ENCODE measurements around the gene ZFP82. TPM values are rescaled to one million over a fixed set of nuclear protein-coding genes. Genes with fewer than 3 reads are reported as not detected.

Gene ZFP82
- 5.9 and 6.7 TPM in 2 replicates for polyA plus RNA-seq (2011; rRNA removed)
- 0.91 and 1.2 TPM in 2 replicates for polyA plus RNA-seq (2012; cell fraction: cytosol; rRNA removed)
- polyA plus RNA-seq (2012; cell fraction: nucleus; rRNA removed): 0.66 and 1.2 TPM in 2 replicates
- polyA plus RNA-seq (2017; fragmentation: RNase III; extraction: RNeasy Plus Mini Kit Qiagen cat#74134 plus additional on column Dnase treatment): 3.1 to 3.7 TPM (median 3.7 TPM) in 3 replicates
- 4.1 and 4.2 TPM in 2 replicates for polyA minus RNA-seq (2011; rRNA and poly(A)+ RNA removed)

GRCh38 chr19:36418287-36419001 is at the start of gene ZFP82:
TSS of gene ZFP82 (minus strand) at chr19:36418644. CDS start at chr19:36409789, 8,855 bp downstream.
- ChIA-PET CTCF (interaction anchor here (0.6 to 1.0 kb wide), 2 partner anchors 14 to 24 kb away, joined by 3 to 4 read pairs; no protein-coding TSS in a partner anchor), POLR2A (no interaction called here)
- ATAC-seq (peak; percentile 87 to 97), DNase-seq (ENCODE audit: low read depth in 1 of 2, low spot score in 1 of 2) (peak; percentile 63 to 89), FAIRE-seq (no peak)
- Histone ChIP-seq H3K4me1 (no peaks in the 10 kb centered on the region), H3K4me2 (peak within 1 kb of the TSS; percentile 74), H3K4me3 (peak within 1 kb of the TSS; percentile 66), H3K27ac (peak within 1 kb of the TSS; percentile 80 to 82), H3K9me3 (peaks cover 99% of the 10 kb centered on the region)
- no peak for TF ChIP-seq NR3C1 (IDR thresholded peaks at IDR 0.05)
- no peak; the same call in 1 of the 2 replicates for TF ChIP-seq FOXS1 (CRISPR knock-in tag; IDR thresholded peaks at IDR 0.05)
- 0 out of 2 replicates have a peak, but pooled peaks have one; percentile 73 for TF ChIP-seq E2F6 (IDR thresholded peaks at IDR 0.05; ENCODE audit: borderline replicate concordance, low read depth)
- peak; percentile 91; the same call in 1 of the 2 replicates for TF ChIP-seq MAX (IDR thresholded peaks at IDR 0.05)
- no peak; the same call in 1 of the 2 replicates for TF ChIP-seq TP53 (CRISPR knock-in tag; IDR thresholded peaks at IDR 0.05)
- TF ChIP-seq HOXB13 (CRISPR knock-in tag; IDR thresholded peaks at IDR 0.05; ENCODE audit: low read depth): peak; percentile 52; the same call in 1 of the 2 replicates
- no peak for TF ChIP-seq HEYL (CRISPR knock-in tag; IDR thresholded peaks at IDR 0.05)
- TF ChIP-seq POLR2A (IDR thresholded peaks at IDR 0.05; ENCODE audit: low read length): peak; percentile 59
- TF ChIP-seq ZNF302 (CRISPR knock-in tag; IDR thresholded peaks at IDR 0.05): no peak
- TF ChIP-seq FOSL2 (IDR thresholded peaks at IDR 0.05): no peak
- TF ChIP-seq FOSL2 (CRISPR knock-in tag; IDR thresholded peaks at IDR 0.05): no peak
- TF ChIP-seq PHF8 (IDR thresholded peaks at IDR 0.05; ENCODE audit: borderline replicate concordance, low read depth): 0 out of 2 replicates have a peak, but pooled peaks have one; percentile 29
- TF ChIP-seq BCL3 (IDR thresholded peaks at IDR 0.05): peak; percentile 18; the same call in 1 of the 3 replicates
- peak in 1 of 2 experiments; percentile 22; a peak in 1 of 5 replicates for TF ChIP-seq JUN (IDR thresholded peaks at IDR 0.05)
- 42% methylated on average over 60 of the region's 70 CpGs for WGBS (ENCODE audit: missing lambda C conversion rate)

- ATAC-seq (no peak), FAIRE-seq (peak; percentile 74), DNase-seq (ENCODE audit: low read depth in 1 of 2, low spot score in 1 of 2) (no peak)
- H3K9me3 ChIP-seq: peaks cover 99% of the 10 kb centered on the region
- WGBS (ENCODE audit: missing lambda C conversion rate): 89% methylated on average over 1 of the region's 1 CpG
- no peak overlapping the region for H3K4me3 ChIP-seq
- TF ChIP-seq PBX3 (IDR thresholded peaks at IDR 0.05): no peak
- no peak for TF ChIP-seq RCOR1 (IDR thresholded peaks at IDR 0.05; ENCODE audit: low read depth, low read length)
- TF ChIP-seq PHF8 (IDR thresholded peaks at IDR 0.05; ENCODE audit: borderline replicate concordance, low read depth): no peak
- TF ChIP-seq HMGXB4 (CRISPR knock-in tag; IDR thresholded peaks at IDR 0.05; ENCODE audit: borderline replicate concordance): no peak
- TF ChIP-seq ESRRA (IDR thresholded peaks at IDR 0.05; ENCODE audit: borderline replicate concordance, low read length): no peak
- no peak for TF ChIP-seq FOXS1 (CRISPR knock-in tag; IDR thresholded peaks at IDR 0.05)
- no peak for TF ChIP-seq CBX2 (IDR thresholded peaks at IDR 0.05; ENCODE audit: borderline replicate concordance, low read depth)
- TF ChIP-seq HES2 (IDR thresholded peaks at IDR 0.05): no peak
- no peak for TF ChIP-seq TFCP2L1 (CRISPR knock-in tag; IDR thresholded peaks at IDR 0.05)
- TF ChIP-seq EHMT2 (IDR thresholded peaks at IDR 0.05; ENCODE audit: low read depth): no peak
- TF ChIP-seq ATOH8 (CRISPR knock-in tag; IDR thresholded peaks at IDR 0.05; ENCODE audit: low read depth): no peak
- H3K4me2 ChIP-seq: no peak overlapping the region
- POLR2A ChIA-PET: no interaction called here
- no peaks in the 10 kb centered on the region for H3K4me1 ChIP-seq
- H3K27ac ChIP-seq: no peak overlapping the region
- CTCF ChIA-PET: interaction anchor here (1.5 kb wide), 1 partner anchor 9 kb away, joined by 3 read pairs; no protein-coding TSS in a partner anchor
Observed at GRCh38 chr19:36460046-36460445, 41.6 kb upstream of the ZFP82 start.
